HCT116 (cell line): Measurements from ENCODE around the gene PLD6. TPM values are rescaled to one million over a fixed set of nuclear protein-coding genes. Genes with fewer than 3 reads are reported as not detected.

Experiments
- ATAC-seq: fragments of 200-7000 bp; cut with Tn5 transposase; 2 replicates; pipeline ENCODE4 v1.9.1; 2020; ENCODE audit warnings: mild to moderate bottlenecking, moderate library complexity
- BruUV-seq: library from RNA; stranded (reverse); fragments of 400-500 nt; replicated peaks from 2 replicates; lab custom pipeline; 2021; lab: Mats Ljungman, UMichigan
- CTCF ChIA-PET: fragments of 300-600 bp; sonication (Branson Sonifier 250); formaldehyde crosslinking; loops from one replicate; lab custom pipeline; 2021; ENCODE audit warnings: antibody characterized with exemption; lab: Charles Lee
- POLR2A ChIA-PET: fragments of 300-600, 350-600 bp; sonication (Branson Sonifier 250); formaldehyde crosslinking; loops from one replicate; lab custom pipeline; 2021; ENCODE audit warnings: antibody characterized with exemption; lab: Charles Lee
- RAD21 ChIA-PET, 2 experiments: fragments of 300-600 bp; sonication (Branson Sonifier 250); formaldehyde crosslinking; loops; one replicate each; lab custom pipeline; 2023; ENCODE audit warnings: low total read pairs in 2 of 2; ENCODE audit not compliant: uncharacterized antibody in 2 of 2, unreplicated experiment in 2 of 2, low non-redundant PET in 1 of 2; lab: Charles Lee
- DNase-seq: peaks from one replicate; pipeline ENCODE4 v3.0.0-alpha.2; 2010; ENCODE audit warnings: low read depth, low spot score
- H2AFZ ChIP-seq: fragments of 200-600 bp; shearing (Covaris generic), sonication (generic); 2 replicates; pipeline ENCODE4 v1.6.1; 2017; ENCODE audit warnings: low read depth, mixed run types, mixed read lengths, antibody characterized with exemption, low read length; ENCODE audit not compliant: poor library complexity, severe bottlenecking
- H3K27ac ChIP-seq: 2 replicates; pipeline ENCODE4 v1.5.1; 2012; ENCODE audit warnings: low read depth, low read length
- H3K27me3 ChIP-seq: fragments of 200-600 bp; sonication (generic); 2 replicates; pipeline ENCODE4 v1.6.1; 2016; ENCODE audit warnings: mixed run types, low read length, mixed read lengths; ENCODE audit not compliant: insufficient read depth
- H3K36me3 ChIP-seq, 2 experiments: fragments of 200-500 bp in 1 of 2; fragments of 200-600 bp in 1 of 2; sonication (Bioruptor generic) in 1 of 2; sonication (generic) in 1 of 2; 2 replicates each; pipeline versions ENCODE4 v1.5.1 to v1.6.1; 2014 to 2016; ENCODE audit warnings: low read length in 2 of 2, inconsistent platforms in 1 of 2, mixed read lengths in 1 of 2, mixed run types in 1 of 2; ENCODE audit not compliant: insufficient read depth in 2 of 2, control insufficient read depth in 1 of 2
- H3K4me1 ChIP-seq, 2 experiments: fragments of 200-600 bp in 1 of 2; sonication (generic) in 1 of 2; 2 replicates each; pipeline versions ENCODE4 v1.5.1 to v1.6.1; 2012 to 2017; ENCODE audit warnings: low read length in 2 of 2, inconsistent platforms in 1 of 2, mild to moderate bottlenecking in 1 of 2, mixed read lengths in 1 of 2, mixed run types in 1 of 2, moderate library complexity in 1 of 2; ENCODE audit not compliant: insufficient read depth in 2 of 2, control insufficient read depth in 1 of 2
- H3K4me2 ChIP-seq: fragments of 200-600 bp; sonication (generic); 2 replicates; pipeline ENCODE4 v1.6.1; 2017; ENCODE audit warnings: mixed run types, low read length, mixed read lengths
- H3K4me3 ChIP-seq, 2 experiments: fragments of 200-600 bp in 1 of 2; sonication (generic) in 1 of 2; replicated peaks in 1 of 2; 2 replicates each; pipeline ENCODE4 v1.5.1; 2011 to 2016; ENCODE audit warnings: low read length in 2 of 2, control low read depth in 1 of 2, low read depth in 1 of 2, mild to moderate bottlenecking in 1 of 2, mixed read lengths in 1 of 2, mixed run types in 1 of 2
- H3K79me2 ChIP-seq: fragments of 200-600 bp; sonication (generic); 2 replicates; pipeline ENCODE4 v1.6.1; 2017; ENCODE audit warnings: mild to moderate bottlenecking, mixed run types, low read length, moderate library complexity, mixed read lengths; ENCODE audit not compliant: insufficient read depth
- H3K9ac ChIP-seq: fragments of 200-600 bp; sonication (generic); 2 replicates; pipeline ENCODE4 v1.6.1; 2016; ENCODE audit warnings: low read length, mixed read lengths
- H3K9me2 ChIP-seq: fragments of 200-600 bp; sonication (generic), shearing (Covaris generic); 2 replicates; pipeline ENCODE4 v1.6.1; 2017; ENCODE audit warnings: mixed run types, mild to moderate bottlenecking, moderate library complexity; ENCODE audit not compliant: insufficient read depth
- H3K9me3 ChIP-seq, 2 experiments: fragments of 200-500 bp in 1 of 2; fragments of 200-600 bp in 1 of 2; sonication (Bioruptor generic) in 1 of 2; sonication (generic) in 1 of 2; 2 replicates each; pipeline ENCODE4 v1.6.1; 2014 to 2017; ENCODE audit warnings: low read length in 2 of 2, mixed read lengths in 2 of 2, inconsistent platforms in 1 of 2, low read depth in 1 of 2, mild to moderate bottlenecking in 1 of 2, mixed run types in 1 of 2, moderate library complexity in 1 of 2; ENCODE audit not compliant: control insufficient read depth in 1 of 2, insufficient read depth in 1 of 2
- H4K20me1 ChIP-seq: fragments of 200-600 bp; sonication (generic), shearing (Covaris generic); 2 replicates; pipeline ENCODE4 v1.6.1; 2017; ENCODE audit warnings: mixed run types, mild to moderate bottlenecking, moderate library complexity; ENCODE audit not compliant: insufficient read depth
- ATF3 ChIP-seq: IDR thresholded peaks from 2 replicates; pipeline ENCODE4 v1.6.1; 2012
- CEBPB ChIP-seq: IDR thresholded peaks from 2 replicates; pipeline ENCODE4 v1.6.1; 2012; ENCODE audit warnings: low read depth
- ELF1 ChIP-seq: IDR thresholded peaks from 2 replicates; pipeline ENCODE4 v1.6.1; 2012; ENCODE audit warnings: low read depth, borderline replicate concordance
- EZH2 ChIP-seq: fragments of 200-600 bp; sonication (generic); IDR thresholded peaks from 2 replicates; pipeline ENCODE4 v1.6.1; 2017; ENCODE audit warnings: antibody characterized with exemption, mixed run types
- JUND ChIP-seq: IDR thresholded peaks from 2 replicates; pipeline ENCODE4 v1.6.1; 2012
- MAX ChIP-seq: IDR thresholded peaks from 2 replicates; pipeline ENCODE4 v1.6.1; 2012
- POLR2AphosphoS5 ChIP-seq: IDR thresholded peaks from 2 replicates; pipeline ENCODE4 v1.6.1; 2011; ENCODE audit warnings: mild to moderate bottlenecking, low read depth, low read length, moderate library complexity
- SP1 ChIP-seq: IDR thresholded peaks from 2 replicates; pipeline ENCODE4 v1.6.1; 2012; ENCODE audit warnings: low read depth
- SRF ChIP-seq: IDR thresholded peaks from 2 replicates; pipeline ENCODE4 v1.6.1; 2012; ENCODE audit warnings: low read depth
- YY1 ChIP-seq: IDR thresholded peaks from 2 replicates; pipeline ENCODE4 v1.6.1; 2011; ENCODE audit warnings: low read length, low read depth, moderate library complexity, mild to moderate bottlenecking; ENCODE audit not compliant: insufficient replicate concordance; ENCODE audit errors: extremely low read depth
- ZBTB33 ChIP-seq: IDR thresholded peaks from 2 replicates; pipeline ENCODE4 v1.6.1; 2011; ENCODE audit warnings: mild to moderate bottlenecking, low read length, moderate library complexity; ENCODE audit not compliant: insufficient replicate concordance; ENCODE audit errors: extremely low read depth
- intact Hi-C: fragments of 100-400 bp; cut with micrococcal nuclease; formaldehyde crosslinking; loops from 2 replicates; pipeline ENCODE4 v1.10.0; 2022
- total RNA-seq: library from RNA; stranded (reverse); gene quantifications from one replicate; pipeline ENCODE4 v1.2.1, GENCODE V29; 2021; ENCODE audit not compliant: unreplicated experiment
- TF ChIP-seq, protein P1 (sequence below): IDR thresholded peaks from 2 replicates; pipeline ENCODE4 v1.6.1; 2012; ENCODE audit warnings: low read depth
- TF ChIP-seq, protein P2 (sequence below), 3 experiments: fragments of 200-600 bp in 1 of 3; sonication (generic) in 1 of 3; IDR thresholded peaks in 2 of 3; conservative IDR thresholded peaks in 1 of 3; 2 replicates each; pipeline ENCODE4 v1.5.1; 2012 to 2017; ENCODE audit warnings: low read depth in 2 of 3, low read length in 2 of 3, antibody characterized with exemption in 1 of 3, borderline replicate concordance in 1 of 3, control low read depth in 1 of 3, mild to moderate bottlenecking in 1 of 3, mixed read lengths in 1 of 3, mixed run types in 1 of 3, moderate library complexity in 1 of 3; ENCODE audit not compliant: insufficient read depth in 1 of 3

The PLD6 gene
- total RNA-seq, 1 experiment from 2014 or later: 15.6 TPM

GRCh38 chr17:17228521-17229279 is 22.6 kb upstream of the PLD6 start (continued):
- TF ChIP-seq, protein P1, sequence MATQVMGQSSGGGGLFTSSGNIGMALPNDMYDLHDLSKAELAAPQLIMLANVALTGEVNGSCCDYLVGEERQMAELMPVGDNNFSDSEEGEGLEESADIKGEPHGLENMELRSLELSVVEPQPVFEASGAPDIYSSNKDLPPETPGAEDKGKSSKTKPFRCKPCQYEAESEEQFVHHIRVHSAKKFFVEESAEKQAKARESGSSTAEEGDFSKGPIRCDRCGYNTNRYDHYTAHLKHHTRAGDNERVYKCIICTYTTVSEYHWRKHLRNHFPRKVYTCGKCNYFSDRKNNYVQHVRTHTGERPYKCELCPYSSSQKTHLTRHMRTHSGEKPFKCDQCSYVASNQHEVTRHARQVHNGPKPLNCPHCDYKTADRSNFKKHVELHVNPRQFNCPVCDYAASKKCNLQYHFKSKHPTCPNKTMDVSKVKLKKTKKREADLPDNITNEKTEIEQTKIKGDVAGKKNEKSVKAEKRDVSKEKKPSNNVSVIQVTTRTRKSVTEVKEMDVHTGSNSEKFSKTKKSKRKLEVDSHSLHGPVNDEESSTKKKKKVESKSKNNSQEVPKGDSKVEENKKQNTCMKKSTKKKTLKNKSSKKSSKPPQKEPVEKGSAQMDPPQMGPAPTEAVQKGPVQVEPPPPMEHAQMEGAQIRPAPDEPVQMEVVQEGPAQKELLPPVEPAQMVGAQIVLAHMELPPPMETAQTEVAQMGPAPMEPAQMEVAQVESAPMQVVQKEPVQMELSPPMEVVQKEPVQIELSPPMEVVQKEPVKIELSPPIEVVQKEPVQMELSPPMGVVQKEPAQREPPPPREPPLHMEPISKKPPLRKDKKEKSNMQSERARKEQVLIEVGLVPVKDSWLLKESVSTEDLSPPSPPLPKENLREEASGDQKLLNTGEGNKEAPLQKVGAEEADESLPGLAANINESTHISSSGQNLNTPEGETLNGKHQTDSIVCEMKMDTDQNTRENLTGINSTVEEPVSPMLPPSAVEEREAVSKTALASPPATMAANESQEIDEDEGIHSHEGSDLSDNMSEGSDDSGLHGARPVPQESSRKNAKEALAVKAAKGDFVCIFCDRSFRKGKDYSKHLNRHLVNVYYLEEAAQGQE: no peak
- no peak for TF ChIP-seq YY1
- no peak for TF ChIP-seq ATF3
- no peak for TF ChIP-seq JUND
- TF ChIP-seq, all 23 proteins: peak for 0

DNA sequence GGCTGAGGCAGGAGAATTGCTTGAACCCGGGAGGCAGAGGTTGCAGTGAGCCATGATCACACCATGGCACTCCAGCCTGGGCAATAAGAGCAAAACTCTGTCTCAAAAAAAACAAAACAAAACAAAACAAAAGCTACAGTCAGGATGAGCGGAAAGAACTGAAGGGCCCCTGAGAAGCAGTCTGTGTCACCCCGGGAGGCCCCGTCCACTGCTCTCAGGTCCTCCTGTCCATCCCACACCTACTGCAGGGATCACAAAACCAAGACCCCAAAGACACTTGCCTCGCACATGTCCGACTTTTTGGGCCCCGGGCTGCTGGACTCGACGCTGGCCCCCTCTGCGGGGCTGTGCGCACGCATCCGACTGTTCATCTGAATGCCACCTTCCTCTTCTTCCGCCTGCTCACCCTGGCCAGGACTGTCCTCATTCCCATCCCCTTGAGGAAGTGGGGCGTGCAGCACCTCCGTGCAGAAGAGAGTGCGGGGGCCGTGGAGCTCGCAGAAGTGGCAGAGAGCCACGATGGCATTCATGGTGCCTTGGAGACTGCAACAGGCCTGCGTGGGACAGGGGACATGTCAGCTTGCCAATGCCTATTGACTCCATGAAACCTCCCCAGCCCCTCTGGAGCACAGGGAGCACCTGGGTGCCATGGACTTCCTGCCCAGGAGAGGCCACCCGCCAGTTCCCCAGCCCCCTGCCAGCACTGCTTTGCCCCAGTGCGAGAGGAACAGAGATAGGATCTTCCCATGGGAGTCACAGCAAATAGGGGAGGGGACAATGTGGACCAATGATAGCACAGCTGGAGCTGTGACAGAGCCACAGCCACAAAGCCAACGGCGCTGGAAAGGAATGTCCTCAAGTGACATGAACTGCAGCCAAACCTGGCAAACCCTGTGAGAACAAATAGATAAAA is 21.7 kb upstream of the PLD6 start:
- Histone ChIP-seq H3K9me2 (no peaks in the 10 kb centered on the region), H3K9me3 (no peaks in the 10 kb centered on the region), H3K27ac (no peak overlapping the region), H4K20me1 (no peaks in the 10 kb centered on the region), H3K4me2 (no peak overlapping the region), H3K36me3 (peaks cover 23 to 35% of the 10 kb centered on the region in 2 experiments), H3K27me3 (no peaks in the 10 kb centered on the region), H2AFZ (no peak overlapping the region), H3K4me1 (no peaks in the 10 kb centered on the region), H3K4me3 (no peak overlapping the region), H3K9ac (no peak overlapping the region), H3K79me2 (no peaks in the 10 kb centered on the region; the same call in 1 of the 2 replicates)
- no TSS peak for BruUV-seq
- intact Hi-C loops: no loop called here
- CTCF ChIA-PET: no interaction called here
- ATAC-seq: no peak
- RAD21 ChIA-PET: no interaction called here
- POLR2A ChIA-PET: no interaction called here
- no peak for DNase-seq
- no peak for TF ChIP-seq MAX
- TF ChIP-seq, protein P2, sequence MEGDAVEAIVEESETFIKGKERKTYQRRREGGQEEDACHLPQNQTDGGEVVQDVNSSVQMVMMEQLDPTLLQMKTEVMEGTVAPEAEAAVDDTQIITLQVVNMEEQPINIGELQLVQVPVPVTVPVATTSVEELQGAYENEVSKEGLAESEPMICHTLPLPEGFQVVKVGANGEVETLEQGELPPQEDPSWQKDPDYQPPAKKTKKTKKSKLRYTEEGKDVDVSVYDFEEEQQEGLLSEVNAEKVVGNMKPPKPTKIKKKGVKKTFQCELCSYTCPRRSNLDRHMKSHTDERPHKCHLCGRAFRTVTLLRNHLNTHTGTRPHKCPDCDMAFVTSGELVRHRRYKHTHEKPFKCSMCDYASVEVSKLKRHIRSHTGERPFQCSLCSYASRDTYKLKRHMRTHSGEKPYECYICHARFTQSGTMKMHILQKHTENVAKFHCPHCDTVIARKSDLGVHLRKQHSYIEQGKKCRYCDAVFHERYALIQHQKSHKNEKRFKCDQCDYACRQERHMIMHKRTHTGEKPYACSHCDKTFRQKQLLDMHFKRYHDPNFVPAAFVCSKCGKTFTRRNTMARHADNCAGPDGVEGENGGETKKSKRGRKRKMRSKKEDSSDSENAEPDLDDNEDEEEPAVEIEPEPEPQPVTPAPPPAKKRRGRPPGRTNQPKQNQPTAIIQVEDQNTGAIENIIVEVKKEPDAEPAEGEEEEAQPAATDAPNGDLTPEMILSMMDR (IDR thresholded peaks at IDR 0.05 in 2 of 3, conservative IDR thresholded peaks at IDR 0.05 in 1 of 3; ENCODE audit: borderline replicate concordance in 1 of 3, insufficient read depth in 1 of 3, low read depth in 2 of 3, low read length in 2 of 3): no peak
- TF ChIP-seq ZBTB33: no peak
- no peak for TF ChIP-seq SP1
- TF ChIP-seq SRF: no peak
- no peak for TF ChIP-seq ELF1
- no peak for TF ChIP-seq EZH2
- no peak for TF ChIP-seq CEBPB
- TF ChIP-seq ATF3: no peak
- no peak for TF ChIP-seq POLR2AphosphoS5
